Upper lobe of left lung (tissue), 6 donors: ENCODE data around the gene TSC22D4. TPM values are rescaled to one million over a fixed set of nuclear protein-coding genes. Genes with fewer than 3 reads are reported as not detected.

Experiments
- ATAC-seq, 2 donors: fragments of 200-7000 bp; cut with Tn5 transposase; one replicate each; pipeline ENCODE4 v1.9.1; 2022; ENCODE audit warnings: mild to moderate bottlenecking in 2 of 2, moderate library complexity in 2 of 2; ENCODE audit not compliant: low FRiP score in 2 of 2
- DNase-seq, 2 donors: peaks; one replicate each; pipeline ENCODE4 v3.0.0-alpha.2; 2019 to 2020
- H3K27ac ChIP-seq, 4 donors: fragments of 200-600 bp; sonication (generic); one replicate each; pipeline ENCODE4 v1.5.1; 2016 to 2019
- H3K27me3 ChIP-seq, 4 donors: fragments of 200-600 bp; sonication (generic); one replicate each; pipeline ENCODE4 v1.5.1; 2017 to 2019
- H3K36me3 ChIP-seq, 4 donors: fragments of 200-600 bp; sonication (generic); one replicate each; pipeline ENCODE4 v1.5.1; 2016 to 2019
- H3K4me1 ChIP-seq, 4 donors: fragments of 200-600 bp; sonication (generic); one replicate each; pipeline ENCODE4 v1.5.1; 2018 to 2019
- H3K4me3 ChIP-seq, 4 donors: fragments of 200-600 bp; sonication (generic); one replicate each; pipeline ENCODE4 v1.5.1; 2017 to 2019; ENCODE audit warnings: mild to moderate bottlenecking in 2 of 4, moderate library complexity in 1 of 4
- H3K9me3 ChIP-seq, 4 donors: fragments of 200-600 bp; sonication (generic); one replicate each; pipeline ENCODE4 v1.5.1; 2018 to 2019
- EP300 ChIP-seq, 4 donors: sonication (generic); formaldehyde crosslinking; IDR thresholded peaks; one replicate each; pipeline ENCODE4 v1.5.1; 2017; ENCODE audit warnings: antibody characterized with exemption in 4 of 4, control low read depth in 2 of 4
- POLR2A ChIP-seq, 4 donors: fragments of 450-650 bp; IDR thresholded peaks; one replicate each; pipeline ENCODE4 v1.5.1; 2016 to 2017; ENCODE audit warnings: antibody characterized with exemption in 4 of 4, mild to moderate bottlenecking in 2 of 4
- POLR2AphosphoS5 ChIP-seq, 2 donors: sonication (generic); formaldehyde crosslinking; IDR thresholded peaks; one replicate each; pipeline ENCODE4 v1.5.1; 2017; ENCODE audit warnings: antibody characterized with exemption in 2 of 2
- WGBS, 2 donors: methylation state at CpG; one replicate each; pipeline ENCODE4 v1.1.5; 2017 to 2018; 5-methylcytosine and 5-hydroxymethylcytosine counted together
- total RNA-seq, 6 donors: library from RNA; depleted of rRNA in 4 of 6; stranded (reverse); fragments of >200 nt in 4 of 6; gene quantifications; one replicate each; pipeline versions ENCODE4 v1.1.0 to v1.2.1, GENCODE V29; 2016 to 2021
- TF ChIP-seq, protein P1 (sequence below), 6 experiments: fragments of 450-650 bp in 4 of 6; fragments of 200-600 bp in 2 of 6; sonication (generic) in 2 of 6; IDR thresholded peaks; one replicate each; pipeline ENCODE4 v1.5.1; 2016 to 2019; ENCODE audit warnings: antibody characterized with exemption in 6 of 6
- donor health status: DM: no; HTN: no; CAD: no; lungs with moderate emphysema.
- donor health status: DM: no; HTN: yes; CAD: no; lungs with severe emphysema.

Gene TSC22D4
- total RNA-seq, 6 donors from 2014 or later = 25.7 to 91.2 (median 69.0) TPM

DNA sequence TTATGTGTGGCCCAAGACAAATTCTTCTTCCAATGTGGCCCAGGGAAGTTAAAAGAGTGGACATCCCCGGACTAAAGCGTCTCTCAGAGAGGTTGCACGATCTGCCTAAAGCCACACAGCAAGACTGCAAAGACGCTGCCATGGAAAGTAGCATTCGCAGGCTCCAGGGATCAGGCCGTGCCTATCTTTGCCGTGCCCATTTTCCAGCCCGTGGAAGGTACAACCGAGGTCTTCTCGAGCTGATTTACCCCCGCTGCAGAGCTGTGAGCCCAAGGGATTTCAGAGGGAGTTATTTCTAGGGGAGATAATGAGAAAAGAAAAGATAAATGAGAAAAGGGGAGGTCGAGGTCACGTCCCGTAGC, 3.7 kb upstream of the TSC22D4 start:
- no peaks in the 10 kb centered on the region for H3K9me3 ChIP-seq
- TF ChIP-seq POLR2AphosphoS5 (IDR thresholded peaks at IDR 0.05) = no peak
- no peak for TF ChIP-seq EP300 (IDR thresholded peaks at IDR 0.05)
- TF ChIP-seq POLR2A (IDR thresholded peaks at IDR 0.05) = no peak
- TF ChIP-seq, protein P1, sequence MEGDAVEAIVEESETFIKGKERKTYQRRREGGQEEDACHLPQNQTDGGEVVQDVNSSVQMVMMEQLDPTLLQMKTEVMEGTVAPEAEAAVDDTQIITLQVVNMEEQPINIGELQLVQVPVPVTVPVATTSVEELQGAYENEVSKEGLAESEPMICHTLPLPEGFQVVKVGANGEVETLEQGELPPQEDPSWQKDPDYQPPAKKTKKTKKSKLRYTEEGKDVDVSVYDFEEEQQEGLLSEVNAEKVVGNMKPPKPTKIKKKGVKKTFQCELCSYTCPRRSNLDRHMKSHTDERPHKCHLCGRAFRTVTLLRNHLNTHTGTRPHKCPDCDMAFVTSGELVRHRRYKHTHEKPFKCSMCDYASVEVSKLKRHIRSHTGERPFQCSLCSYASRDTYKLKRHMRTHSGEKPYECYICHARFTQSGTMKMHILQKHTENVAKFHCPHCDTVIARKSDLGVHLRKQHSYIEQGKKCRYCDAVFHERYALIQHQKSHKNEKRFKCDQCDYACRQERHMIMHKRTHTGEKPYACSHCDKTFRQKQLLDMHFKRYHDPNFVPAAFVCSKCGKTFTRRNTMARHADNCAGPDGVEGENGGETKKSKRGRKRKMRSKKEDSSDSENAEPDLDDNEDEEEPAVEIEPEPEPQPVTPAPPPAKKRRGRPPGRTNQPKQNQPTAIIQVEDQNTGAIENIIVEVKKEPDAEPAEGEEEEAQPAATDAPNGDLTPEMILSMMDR (IDR thresholded peaks at IDR 0.05) = no peak
- peak overlapping the region; percentile 36 to 77 (median 70) for H3K4me3 ChIP-seq
- H3K27me3 ChIP-seq = no peaks in the 10 kb centered on the region
- no peak for DNase-seq
- 46 to 50% methylated on average over 14 of the region's 14 CpGs for WGBS, 2 donors
- peak overlapping the region in 1 of 4 donors; percentile 75 for H3K27ac ChIP-seq
- H3K36me3 ChIP-seq = no peaks in the 10 kb centered on the region
- ATAC-seq = no peak
- peaks cover 16 to 29% (median 20%) of the 10 kb centered on the region in 4 donors for H3K4me1 ChIP-seq

DNA sequence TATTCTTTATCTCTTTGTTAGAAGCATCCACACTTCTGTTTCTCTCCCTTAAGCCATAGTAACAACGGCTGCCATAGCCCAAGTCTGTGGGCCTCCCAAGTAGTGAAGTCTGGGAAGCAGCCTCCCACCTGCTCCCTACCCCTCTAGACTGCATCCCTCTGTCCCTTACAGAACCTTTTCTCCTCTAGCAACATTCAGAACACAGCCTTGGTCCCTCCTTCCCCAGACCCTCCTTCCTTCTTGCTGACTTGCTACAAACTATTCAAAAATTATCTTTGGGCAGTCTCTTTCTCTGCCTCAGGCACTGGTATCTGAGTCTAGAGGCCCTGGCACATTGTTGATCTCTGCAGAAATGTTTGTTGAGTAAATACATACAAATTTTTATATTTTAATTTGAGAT, 2.5 kb upstream of the TSC22D4 start:
- DNase-seq = no peak
- no peak for TF ChIP-seq POLR2A (IDR thresholded peaks at IDR 0.05)
- no peak for TF ChIP-seq POLR2AphosphoS5 (IDR thresholded peaks at IDR 0.05)
- TF ChIP-seq EP300 (IDR thresholded peaks at IDR 0.05) = no peak
- TF ChIP-seq, protein P1 (IDR thresholded peaks at IDR 0.05) = no peak
- Histone ChIP-seq H3K4me3 (no peak overlapping the region), H3K27me3 (no peaks in the 10 kb centered on the region), H3K9me3 (no peaks in the 10 kb centered on the region), H3K4me1 (peaks cover 28 to 41% (median 32%) of the 10 kb centered on the region in 4 donors), H3K27ac (no peak overlapping the region), H3K36me3 (no peaks in the 10 kb centered on the region)
- WGBS, 2 donors = 92 to 94% methylated on average over 1 of the region's 1 CpG
- no peak for ATAC-seq

DNA sequence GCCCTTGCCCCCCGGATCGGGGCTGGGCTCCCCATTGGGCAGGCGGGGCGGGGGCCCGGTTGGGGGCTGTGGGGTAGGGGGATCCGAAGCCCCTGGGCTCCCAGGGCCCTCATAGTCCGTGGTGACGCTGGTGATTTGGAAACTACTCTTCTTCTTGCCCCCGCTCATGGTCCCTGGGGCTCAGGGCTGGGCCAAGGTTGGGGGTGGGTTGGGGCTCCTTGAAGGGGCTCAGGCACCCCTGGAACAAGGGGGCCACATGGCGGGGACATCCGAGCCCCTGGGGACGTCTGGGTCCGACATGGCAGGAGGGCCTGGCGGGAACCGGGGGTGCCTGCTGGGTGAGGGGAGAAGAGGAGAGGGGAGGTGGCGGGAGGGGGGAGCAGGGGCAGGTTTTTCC, 1.1 kb downstream of the TSC22D4 start:
- TF ChIP-seq POLR2AphosphoS5 (IDR thresholded peaks at IDR 0.05) (no peak), EP300 (IDR thresholded peaks at IDR 0.05) (no peak), POLR2A (IDR thresholded peaks at IDR 0.05) (no peak)
- TF ChIP-seq, protein P1 (IDR thresholded peaks at IDR 0.05) = no peak
- Histone ChIP-seq H3K36me3 (peaks cover 5 to 20% (median 16%) of the 10 kb centered on the region in 4 donors), H3K4me3 (peak overlapping the region; percentile 72 to 98 (median 94)), H3K27ac (peak overlapping the region; percentile 46 to 99 (median 95)), H3K9me3 (no peaks in the 10 kb centered on the region), H3K27me3 (no peaks in the 10 kb centered on the region), H3K4me1 (peaks cover 43 to 66% (median 50%) of the 10 kb centered on the region in 4 donors)
- DNase-seq (no peak), ATAC-seq (no peak)
- WGBS, 2 donors = 0 to 10% methylated on average over 2 to 3 of the region's 16 CpGs

DNA sequence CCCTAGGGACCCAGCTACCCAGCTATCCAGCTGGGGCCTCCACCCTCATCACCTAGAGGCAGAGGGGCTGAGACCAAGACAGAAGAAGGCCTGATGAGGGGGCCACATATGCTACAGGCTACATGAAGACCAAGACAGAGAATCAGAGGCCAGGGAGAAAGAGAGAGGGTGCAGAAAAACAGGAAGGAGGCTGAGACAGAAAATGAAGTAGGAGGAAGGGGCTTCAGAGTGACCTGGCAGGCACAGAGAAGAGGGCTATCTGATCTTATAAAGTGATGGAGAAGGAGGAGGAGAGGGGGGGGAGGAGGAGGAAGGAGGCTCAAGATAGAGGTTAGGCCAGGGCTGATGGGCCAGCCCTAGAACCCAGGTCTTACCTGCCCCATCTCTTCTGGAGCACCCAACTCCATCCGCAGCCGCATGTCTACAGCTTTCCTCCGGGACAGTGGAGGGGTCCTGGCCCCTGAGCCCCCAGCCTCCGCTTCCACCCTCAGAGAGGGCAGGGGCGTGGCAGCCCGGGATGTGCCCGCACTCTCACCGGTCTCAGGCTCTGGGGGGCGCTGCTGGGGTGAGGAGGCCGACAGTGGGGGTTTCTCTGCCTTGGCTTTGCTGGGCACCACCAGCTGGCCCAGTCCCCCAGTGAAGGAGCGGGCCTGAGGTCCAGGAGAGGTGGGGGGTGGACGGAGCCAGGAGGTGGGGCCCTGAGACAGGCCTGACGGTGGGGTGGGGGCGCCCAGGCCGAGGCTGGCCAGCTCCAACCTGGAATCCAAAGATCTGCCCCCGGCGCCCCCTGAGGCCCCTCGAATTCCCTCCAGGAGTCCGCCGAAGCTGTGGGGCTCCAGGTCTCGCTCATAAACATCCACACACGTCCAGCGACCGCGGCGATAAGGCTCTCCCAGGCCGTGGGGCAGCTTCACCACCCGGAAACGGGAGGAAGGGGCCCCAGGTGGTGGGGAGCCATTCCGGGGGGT, 1.8 kb downstream of the TSC22D4 start:
- no peak for TF ChIP-seq EP300 (IDR thresholded peaks at IDR 0.05)
- TF ChIP-seq, protein P1 (IDR thresholded peaks at IDR 0.05) = peak in 3 of 6 experiments; percentile 22 to 29 (median 28)
- peak; percentile 55 to 79 for DNase-seq
- H3K36me3 ChIP-seq = peaks cover 5 to 20% (median 16%) of the 10 kb centered on the region in 4 donors
- peak overlapping the region; percentile 46 to 99 (median 95) for H3K27ac ChIP-seq
- no peak for ATAC-seq
- peaks cover 44 to 67% (median 54%) of the 10 kb centered on the region in 4 donors for H3K4me1 ChIP-seq
- H3K4me3 ChIP-seq = peak overlapping the region; percentile 72 to 98 (median 94)
- H3K9me3 ChIP-seq = no peaks in the 10 kb centered on the region
- no peaks in the 10 kb centered on the region for H3K27me3 ChIP-seq
- 14 to 22% methylated on average over 13 to 16 of the region's 30 CpGs for WGBS, 2 donors
